PC-3 (cell line): ENCODE measurements around the gene SDK1.

ENCODE experiments used
- EZH2 ChIP-seq: fragments of 300-600 bp; sonication (generic); IDR thresholded peaks from one replicate; pipeline ENCODE4 v1.6.1; 2017; ENCODE audit warnings: antibody characterized with exemption, mild to moderate bottlenecking, low read length; ENCODE audit not compliant: unreplicated experiment
- EZH2phosphoT487 ChIP-seq: fragments of 300-600 bp; sonication (generic); IDR thresholded peaks from 2 replicates; pipeline ENCODE4 v1.6.1; 2018; ENCODE audit warnings: mild to moderate bottlenecking, antibody characterized with exemption, low read length, borderline replicate concordance
- TF ChIP-seq, protein P1 (sequence below): fragments of 300-600 bp; sonication (generic); conservative IDR thresholded peaks from 2 replicates; pipeline ENCODE4 v1.5.1; 2017; ENCODE audit warnings: antibody characterized with exemption, low read depth, mild to moderate bottlenecking, low read length

DNA sequence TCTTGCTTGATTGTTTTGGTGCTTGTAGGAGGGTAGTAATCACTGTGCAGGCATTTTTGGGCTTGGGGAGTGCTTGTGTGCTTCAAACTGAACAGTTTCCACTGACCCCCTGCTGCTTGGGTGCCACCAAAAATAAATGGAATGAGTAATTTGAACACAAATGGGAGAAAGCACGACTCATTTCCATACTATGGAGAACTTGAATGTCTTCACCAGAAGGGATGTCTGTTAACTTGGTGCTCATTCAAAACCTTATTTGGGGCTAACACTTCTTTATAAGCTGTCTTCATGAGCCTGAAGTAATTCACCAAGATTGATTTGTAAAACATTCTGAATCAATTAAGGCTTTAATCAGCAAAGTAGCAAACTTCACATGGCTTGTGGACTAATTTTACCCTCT is 560.3 kb downstream of the SDK1 start:
- TF ChIP-seq, protein P1, sequence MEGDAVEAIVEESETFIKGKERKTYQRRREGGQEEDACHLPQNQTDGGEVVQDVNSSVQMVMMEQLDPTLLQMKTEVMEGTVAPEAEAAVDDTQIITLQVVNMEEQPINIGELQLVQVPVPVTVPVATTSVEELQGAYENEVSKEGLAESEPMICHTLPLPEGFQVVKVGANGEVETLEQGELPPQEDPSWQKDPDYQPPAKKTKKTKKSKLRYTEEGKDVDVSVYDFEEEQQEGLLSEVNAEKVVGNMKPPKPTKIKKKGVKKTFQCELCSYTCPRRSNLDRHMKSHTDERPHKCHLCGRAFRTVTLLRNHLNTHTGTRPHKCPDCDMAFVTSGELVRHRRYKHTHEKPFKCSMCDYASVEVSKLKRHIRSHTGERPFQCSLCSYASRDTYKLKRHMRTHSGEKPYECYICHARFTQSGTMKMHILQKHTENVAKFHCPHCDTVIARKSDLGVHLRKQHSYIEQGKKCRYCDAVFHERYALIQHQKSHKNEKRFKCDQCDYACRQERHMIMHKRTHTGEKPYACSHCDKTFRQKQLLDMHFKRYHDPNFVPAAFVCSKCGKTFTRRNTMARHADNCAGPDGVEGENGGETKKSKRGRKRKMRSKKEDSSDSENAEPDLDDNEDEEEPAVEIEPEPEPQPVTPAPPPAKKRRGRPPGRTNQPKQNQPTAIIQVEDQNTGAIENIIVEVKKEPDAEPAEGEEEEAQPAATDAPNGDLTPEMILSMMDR, result no peak
- TF ChIP-seq EZH2phosphoT487 (no peak), EZH2 (no peak)
